Activated CD8-positive, alpha-beta memory T cell treated with anti-CD3 and anti-CD28 coated beads for 24 hours (primary cell): ENCODE measurements around the gene CCDC70.
A peak's percentile ranks its signal among the peaks of the same experiment; 100 is the strongest.

Experiments
- DNase-seq: peaks from one replicate; pipeline ENCODE4 v3.0.0-alpha.2; 2020

CCDC70 gene

GRCh38 chr13:51861723-51862300 is at the start of gene CCDC70:
Gene CCDC70, plus strand, starts transcription at chr13:51861969. Its CDS starts 3,443 bp downstream, at chr13:51865412.
- DNase-seq, result peak; percentile 66

- DNase-seq, result no peak
These were observed 47.7 kb upstream of the CCDC70 start for GRCh38 chr13:51814071-51814470.

- peak; percentile 90 for DNase-seq
These were observed 46.7 kb upstream of the CCDC70 start for GRCh38 chr13:51814825-51815650.

- no peak for DNase-seq
These were observed 45.9 kb upstream of the CCDC70 start for GRCh38 chr13:51815848-51816247.

- DNase-seq, result no peak
These were observed 45.0 kb upstream of the CCDC70 start for GRCh38 chr13:51816604-51817249.

GRCh38 chr13:51817717-51818116 is 44.1 kb upstream of the CCDC70 start:
- DNase-seq, result no peak

- no peak for DNase-seq
These were observed 43.5 kb upstream of the CCDC70 start for GRCh38 chr13:51818276-51818675.

GRCh38 chr13:51818781-51819511 is 42.8 kb upstream of the CCDC70 start:
- peak; percentile 82 for DNase-seq

GRCh38 chr13:51819544-51819943 is 42.2 kb upstream of the CCDC70 start:
- peak; percentile 69 for DNase-seq

- no peak for DNase-seq
These were observed 41.7 kb upstream of the CCDC70 start for GRCh38 chr13:51820016-51820597.

GRCh38 chr13:51821606-51822005 is 40.2 kb upstream of the CCDC70 start:
- no peak for DNase-seq

GRCh38 chr13:51822106-51822815 is 39.5 kb upstream of the CCDC70 start:
- no peak for DNase-seq

GRCh38 chr13:51823359-51823758 is 38.4 kb upstream of the CCDC70 start:
- DNase-seq, result no peak

- DNase-seq, result no peak
These were observed 37.9 kb upstream of the CCDC70 start for GRCh38 chr13:51823863-51824262.

- peak; percentile 60 for DNase-seq
These were observed 37.1 kb upstream of the CCDC70 start for GRCh38 chr13:51824712-51825111.

- no peak for DNase-seq
These were observed 36.6 kb upstream of the CCDC70 start for GRCh38 chr13:51825165-51825592.

- DNase-seq, result peak; percentile 64
These were observed 36.0 kb upstream of the CCDC70 start for GRCh38 chr13:51825681-51826254.

GRCh38 chr13:51826606-51827005 is 35.2 kb upstream of the CCDC70 start:
- no peak for DNase-seq

GRCh38 chr13:51827254-51827653 is 34.5 kb upstream of the CCDC70 start:
- DNase-seq, result no peak

- DNase-seq, result no peak
These were observed 32.8 kb upstream of the CCDC70 start for GRCh38 chr13:51828730-51829567.

GRCh38 chr13:51829568-51829899 is 32.2 kb upstream of the CCDC70 start:
- DNase-seq, result no peak
